Measurements from ENCODE around the gene CACNA1F. TPM values are rescaled to one million over a fixed set of nuclear protein-coding genes. Genes with fewer than 3 reads are reported as not detected.
A peak's percentile ranks its signal among the peaks of the same experiment; 100 is the strongest.

Gene CACNA1F
- total RNA-seq, 1 experiment from 2014 or later: not detected

GRCh38 chrX:49198540-49199314 lies 34.4 kb downstream of the CACNA1F start:
- intact Hi-C loops (cut with micrococcal nuclease; ENCODE audit: unreplicated experiment): no loop called here
- Histone ChIP-seq H3K27me3 (replicated peaks; ENCODE audit: insufficient read depth, low read depth, low read length, poor library complexity) (no peaks in the 10 kb centered on the region), H3K4me3 (ENCODE audit: low read depth, low read length, poor library complexity, severe bottlenecking) (peak overlapping the region; percentile 56), H3K36me3 (ENCODE audit: insufficient read depth, low read length, poor library complexity, severe bottlenecking) (no peaks in the 10 kb centered on the region), H3K27ac (ENCODE audit: low read depth, low read length, poor library complexity, severe bottlenecking) (no peak overlapping the region), H3K9me3 (ENCODE audit: low read depth, low read length, poor library complexity, severe bottlenecking) (no peaks in the 10 kb centered on the region), H3K4me1 (ENCODE audit: insufficient read depth, low read length, poor library complexity, severe bottlenecking) (peaks cover 4% of the 10 kb centered on the region)
- BruUV-seq (replicated peaks): no TSS peak
- CTCF ChIA-PET: no interaction called here
- POLR2A ChIA-PET (ENCODE audit: low non-redundant PET): no interaction called here
- TF ChIP-seq EZH2 (IDR thresholded peaks at IDR 0.05; ENCODE audit: borderline replicate concordance, low read depth, low read length, poor library complexity, severe bottlenecking) (no peak), CTCF (conservative IDR thresholded peaks at IDR 0.05; ENCODE audit: low read depth, low read length) (no peak)
- DNase-seq (ENCODE audit: low spot score): no peak

- intact Hi-C loops (cut with micrococcal nuclease; ENCODE audit: unreplicated experiment): no loop called here
- ChIA-PET POLR2A (ENCODE audit: low non-redundant PET) (no interaction called here), CTCF (no interaction called here)
- Histone ChIP-seq H3K27me3 (replicated peaks; ENCODE audit: insufficient read depth, low read depth, low read length, poor library complexity) (no peaks in the 10 kb centered on the region), H3K27ac (ENCODE audit: low read depth, low read length, poor library complexity, severe bottlenecking) (no peak overlapping the region), H3K4me3 (ENCODE audit: low read depth, low read length, poor library complexity, severe bottlenecking) (no peak overlapping the region), H3K9me3 (ENCODE audit: low read depth, low read length, poor library complexity, severe bottlenecking) (no peaks in the 10 kb centered on the region), H3K36me3 (ENCODE audit: insufficient read depth, low read length, poor library complexity, severe bottlenecking) (no peaks in the 10 kb centered on the region), H3K4me1 (ENCODE audit: insufficient read depth, low read length, poor library complexity, severe bottlenecking) (peaks cover 4% of the 10 kb centered on the region)
- TF ChIP-seq EZH2 (IDR thresholded peaks at IDR 0.05; ENCODE audit: borderline replicate concordance, low read depth, low read length, poor library complexity, severe bottlenecking): no peak
- BruUV-seq (replicated peaks): no TSS peak
- no peak for DNase-seq (ENCODE audit: low spot score)
Observed at GRCh38 chrX:49197543-49198087, 35.5 kb downstream of the CACNA1F start.

- no TSS peak for BruUV-seq (replicated peaks)
- CTCF ChIA-PET: interaction anchor here (1.4 kb wide), 1 partner anchor 9 kb away, joined by 4 read pairs; no protein-coding TSS in a partner anchor
- TF ChIP-seq CTCF (conservative IDR thresholded peaks at IDR 0.05; ENCODE audit: low read depth, low read length) (no peak), EZH2 (IDR thresholded peaks at IDR 0.05; ENCODE audit: borderline replicate concordance, low read depth, low read length, poor library complexity, severe bottlenecking) (no peak)
- H3K4me1 ChIP-seq (ENCODE audit: insufficient read depth, low read length, poor library complexity, severe bottlenecking): no peaks in the 10 kb centered on the region
- H3K27ac ChIP-seq (ENCODE audit: low read depth, low read length, poor library complexity, severe bottlenecking): no peak overlapping the region
- H3K36me3 ChIP-seq (ENCODE audit: insufficient read depth, low read length, poor library complexity, severe bottlenecking): no peaks in the 10 kb centered on the region
- POLR2A ChIA-PET (ENCODE audit: low non-redundant PET): no interaction called here
- intact Hi-C loops (cut with micrococcal nuclease; ENCODE audit: unreplicated experiment): no loop called here
- no peak for DNase-seq (ENCODE audit: low spot score)
- no peaks in the 10 kb centered on the region for H3K9me3 ChIP-seq (ENCODE audit: low read depth, low read length, poor library complexity, severe bottlenecking)
- no peak overlapping the region for H3K4me3 ChIP-seq (ENCODE audit: low read depth, low read length, poor library complexity, severe bottlenecking)
- no peaks in the 10 kb centered on the region for H3K27me3 ChIP-seq (replicated peaks; ENCODE audit: insufficient read depth, low read depth, low read length, poor library complexity)
Observed at GRCh38 chrX:49193542-49193964, 39.6 kb downstream of the CACNA1F start.

Data from A673 (cell line).